ENCODE data around the gene UBE2Q1. TPM values are rescaled to one million over a fixed set of nuclear protein-coding genes. Genes with fewer than 3 reads are reported as not detected.

Gene UBE2Q1
- total RNA-seq, 1 experiment from 2014 or later, result 62.7 TPM

- TF ChIP-seq, protein P1, sequence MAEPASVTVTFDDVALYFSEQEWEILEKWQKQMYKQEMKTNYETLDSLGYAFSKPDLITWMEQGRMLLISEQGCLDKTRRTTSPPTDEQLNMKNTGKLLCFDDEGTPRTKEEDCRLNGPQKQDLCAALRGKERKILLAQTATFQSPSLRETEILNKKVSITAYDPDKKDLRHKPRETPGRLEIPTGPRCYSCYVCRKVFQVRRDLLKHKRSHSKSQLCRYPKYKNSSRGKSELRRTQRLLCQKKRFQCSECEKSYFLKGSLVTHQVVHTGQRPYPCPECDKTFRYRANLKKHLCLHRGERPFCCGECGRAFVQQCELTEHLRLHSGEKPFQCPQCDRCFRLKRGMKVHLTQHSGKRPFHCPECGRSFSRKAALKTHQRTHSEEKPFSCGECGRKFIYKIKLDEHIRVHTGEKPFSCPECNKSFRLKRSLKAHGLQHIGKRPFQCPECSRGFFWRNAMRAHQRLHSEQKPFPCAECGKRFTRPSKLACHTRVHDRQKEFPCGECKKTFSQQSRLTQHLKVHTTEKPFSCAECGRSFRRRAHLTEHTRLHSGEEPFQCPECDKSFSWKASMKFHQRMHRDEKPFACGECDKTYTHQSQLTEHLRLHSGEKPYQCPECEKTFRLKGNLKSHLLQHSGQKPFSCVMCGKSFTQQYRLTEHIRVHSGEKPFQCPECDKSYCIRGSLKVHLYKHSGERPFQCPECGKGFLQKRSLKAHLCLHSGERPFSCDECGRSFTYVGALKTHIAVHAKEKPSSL (CRISPR knock-in tag; conservative IDR thresholded peaks at IDR 0.05), result no peak
- TF ChIP-seq OVOL2 (CRISPR knock-in tag; IDR thresholded peaks at IDR 0.05; ENCODE audit: borderline replicate concordance) (no peak), ZNF416 (CRISPR knock-in tag; IDR thresholded peaks at IDR 0.05) (no peak), HMGA2 (CRISPR knock-in tag; IDR thresholded peaks at IDR 0.05) (no peak), EMX1 (CRISPR knock-in tag; IDR thresholded peaks at IDR 0.05) (no peak), TEAD1 (CRISPR knock-in tag; IDR thresholded peaks at IDR 0.05) (no peak), ZNF423 (CRISPR knock-in tag; IDR thresholded peaks at IDR 0.05) (no peak), E2F1 (CRISPR knock-in tag; IDR thresholded peaks at IDR 0.05) (no peak)
Observed at GRCh38 chr1:154517661-154518060, 40.8 kb downstream of the UBE2Q1 start (continued).

DNA sequence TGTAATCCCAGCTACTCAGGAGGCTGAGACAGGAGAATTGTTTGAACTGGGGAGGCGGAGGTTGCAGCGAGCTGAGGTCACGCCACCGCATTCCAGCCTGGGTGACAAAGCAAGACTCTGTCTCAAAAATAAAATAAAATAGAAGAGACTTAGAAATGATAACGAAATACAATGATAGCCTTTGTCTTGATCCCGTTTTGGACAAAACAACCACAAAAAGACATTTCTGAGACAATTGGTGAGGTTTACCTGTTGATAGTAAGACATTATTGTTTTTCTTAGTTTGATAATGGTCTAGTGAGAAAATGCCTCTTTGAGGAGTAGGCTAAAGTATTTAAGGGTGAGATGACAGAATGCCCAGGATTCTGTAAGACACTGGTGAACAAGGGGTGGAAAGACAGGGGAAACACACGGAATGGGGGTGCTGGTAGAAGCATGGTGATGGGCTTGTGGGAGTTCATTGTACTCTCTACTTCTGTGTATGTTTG, 44.4 kb downstream of the UBE2Q1 start:
- H3K36me3 Mint-ChIP-seq, result no peaks in the 10 kb centered on the region
- H3K27ac Mint-ChIP-seq, result no peak overlapping the region
- ATAC-seq (no peak), DNase-seq (ENCODE audit: low spot score) (no peak)
- H3K4me1 Mint-ChIP-seq, result no peaks in the 10 kb centered on the region
- H3K9me3 Mint-ChIP-seq, result no peaks in the 10 kb centered on the region
- TF ChIP-seq, protein P2, sequence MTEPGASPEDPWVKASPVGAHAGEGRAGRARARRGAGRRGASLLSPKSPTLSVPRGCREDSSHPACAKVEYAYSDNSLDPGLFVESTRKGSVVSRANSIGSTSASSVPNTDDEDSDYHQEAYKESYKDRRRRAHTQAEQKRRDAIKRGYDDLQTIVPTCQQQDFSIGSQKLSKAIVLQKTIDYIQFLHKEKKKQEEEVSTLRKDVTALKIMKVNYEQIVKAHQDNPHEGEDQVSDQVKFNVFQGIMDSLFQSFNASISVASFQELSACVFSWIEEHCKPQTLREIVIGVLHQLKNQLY (CRISPR knock-in tag; IDR thresholded peaks at IDR 0.05), result no peak
- TF ChIP-seq ZBTB21 (CRISPR knock-in tag; IDR thresholded peaks at IDR 0.05; ENCODE audit: borderline replicate concordance) (no peak), USF1 (CRISPR knock-in tag; IDR thresholded peaks at IDR 0.05) (no peak), CREM (CRISPR knock-in tag; IDR thresholded peaks at IDR 0.05) (no peak), NFATC4 (CRISPR knock-in tag; IDR thresholded peaks at IDR 0.05) (no peak), AR (CRISPR knock-in tag; IDR thresholded peaks at IDR 0.05) (no peak), HMGXB4 (CRISPR knock-in tag; IDR thresholded peaks at IDR 0.05) (no peak), ZNF671 (CRISPR knock-in tag; IDR thresholded peaks at IDR 0.05) (no peak), CTCF (IDR thresholded peaks at IDR 0.05) (no peak), MYBL2 (CRISPR knock-in tag; IDR thresholded peaks at IDR 0.05) (no peak), JAZF1 (CRISPR knock-in tag; IDR thresholded peaks at IDR 0.05) (no peak), SMAD3 (CRISPR knock-in tag; IDR thresholded peaks at IDR 0.05; ENCODE audit: borderline replicate concordance) (no peak), CBFB (CRISPR knock-in tag; IDR thresholded peaks at IDR 0.05; ENCODE audit: low read depth) (no peak)
- ChIA-PET POLR2A (no interaction called here), CTCF (interaction anchor here (0.9 kb wide), 1 partner anchor 33 kb away, joined by 3 read pairs; no protein-coding TSS in a partner anchor)
- H3K4me3 Mint-ChIP-seq, result no peak overlapping the region
- peaks cover 5% of the 10 kb centered on the region for H3K27me3 Mint-ChIP-seq (ENCODE audit: low read depth)

Measured in WTC11 (cell line).